ENCODE results near the gene GMDS. TPM values are rescaled to one million over a fixed set of nuclear protein-coding genes. Genes with fewer than 3 reads are reported as not detected.
"Not testable (repeated sequence)": the region's sequence is repeated elsewhere in the genome, so short reads cannot be mapped to it uniquely, and the experiment has no call there.

GMDS gene
- total RNA-seq, 1 experiment from 2014 or later = 35.0 TPM

GRCh38 chr6:1695546-1696462 lies 549.6 kb downstream of the GMDS start:
- H3K4me1 Mint-ChIP-seq = no peaks in the 10 kb centered on the region
- no peaks in the 10 kb centered on the region for H3K36me3 Mint-ChIP-seq
- DNase-seq (ENCODE audit: low spot score) (no peak), ATAC-seq (no peak)
- no peaks in the 10 kb centered on the region; the same call in 1 of the 2 replicates for H3K27me3 Mint-ChIP-seq (ENCODE audit: low read depth)
- TF ChIP-seq CTCF (IDR thresholded peaks at IDR 0.05) = no peak
- no peak for TF ChIP-seq TP53 (CRISPR knock-in tag; IDR thresholded peaks at IDR 0.05)
- no peak overlapping the region for H3K4me3 Mint-ChIP-seq
- ChIA-PET POLR2A (interaction anchor here (1.0 kb wide), 1 partner anchor 9 kb away, joined by 3 read pairs; no protein-coding TSS in a partner anchor), CTCF (no interaction called here)
- H3K9me3 Mint-ChIP-seq = peaks cover 14% of the 10 kb centered on the region
- H3K27ac Mint-ChIP-seq = peak overlapping the region; percentile 79

GRCh38 chr6:1691828-1692227 lies 553.6 kb downstream of the GMDS start:
- H3K4me1 Mint-ChIP-seq; DNase-seq (ENCODE audit: low spot score); H3K36me3 Mint-ChIP-seq; CTCF ChIA-PET; H3K27ac Mint-ChIP-seq; ATAC-seq; H3K4me3 Mint-ChIP-seq; H3K27me3 Mint-ChIP-seq (ENCODE audit: low read depth); POLR2A ChIA-PET: not testable (repeated sequence)
- H3K9me3 Mint-ChIP-seq = peaks cover 11% of the 10 kb centered on the region

- POLR2A ChIA-PET; H3K27ac Mint-ChIP-seq; H3K4me1 Mint-ChIP-seq; CTCF ChIA-PET; H3K27me3 Mint-ChIP-seq (ENCODE audit: low read depth); H3K36me3 Mint-ChIP-seq; ATAC-seq; H3K4me3 Mint-ChIP-seq; DNase-seq (ENCODE audit: low spot score): not testable (repeated sequence)
- H3K9me3 Mint-ChIP-seq = peaks cover 11% of the 10 kb centered on the region
These were observed 554.7 kb downstream of the GMDS start for GRCh38 chr6:1690656-1691055.

- ATAC-seq = no peak
- H3K27ac Mint-ChIP-seq = no peak overlapping the region
- H3K9me3 Mint-ChIP-seq = peaks cover 11% of the 10 kb centered on the region
- CTCF ChIA-PET = no interaction called here
- no peak for DNase-seq (ENCODE audit: low spot score)
- no peaks in the 10 kb centered on the region for H3K36me3 Mint-ChIP-seq
- peaks cover 20% of the 10 kb centered on the region for H3K4me1 Mint-ChIP-seq
- no peaks in the 10 kb centered on the region; the same call in 1 of the 2 replicates for H3K27me3 Mint-ChIP-seq (ENCODE audit: low read depth)
- TF ChIP-seq ETV6 (CRISPR knock-in tag; IDR thresholded peaks at IDR 0.05) (no peak), CTCF (IDR thresholded peaks at IDR 0.05) (no peak)
- no peak overlapping the region for H3K4me3 Mint-ChIP-seq
- POLR2A ChIA-PET = no interaction called here
These were observed 556.3 kb downstream of the GMDS start for GRCh38 chr6:1689141-1689540.

GRCh38 chr6:1688396-1688795 lies 557.0 kb downstream of the GMDS start:
- CTCF ChIA-PET = no interaction called here
- Mint-ChIP-seq H3K27ac (no peak overlapping the region), H3K9me3 (peaks cover 11% of the 10 kb centered on the region), H3K4me1 (peaks cover 22% of the 10 kb centered on the region), H3K36me3 (no peaks in the 10 kb centered on the region), H3K27me3 (ENCODE audit: low read depth) (no peaks in the 10 kb centered on the region; the same call in 1 of the 2 replicates), H3K4me3 (no peak overlapping the region)
- ATAC-seq (no peak), DNase-seq (ENCODE audit: low spot score) (no peak)
- POLR2A ChIA-PET = no interaction called here
- TF ChIP-seq ZNF232 (CRISPR knock-in tag; IDR thresholded peaks at IDR 0.05) = no peak

- ATAC-seq (no peak), DNase-seq (ENCODE audit: low spot score) (no peak)
- CTCF ChIA-PET = interaction anchor here (0.7 to 1.3 kb wide), 10 partner anchors 13 to 151 kb away, joined by 3 to 5 read pairs (median 3); no protein-coding TSS in a partner anchor
These were observed 558.0 kb downstream of the GMDS start for GRCh38 chr6:1687402-1687801.

More at GRCh38 chr6:1687402-1687801, 558.0 kb downstream of the GMDS start:
- Mint-ChIP-seq H3K4me3 (no peak overlapping the region), H3K36me3 (no peaks in the 10 kb centered on the region), H3K27ac (no peak overlapping the region), H3K27me3 (ENCODE audit: low read depth) (no peaks in the 10 kb centered on the region), H3K9me3 (peaks cover 2% of the 10 kb centered on the region; the same call in 1 of the 2 replicates), H3K4me1 (peaks cover 22% of the 10 kb centered on the region)
- TF ChIP-seq MAX (CRISPR knock-in tag; IDR thresholded peaks at IDR 0.05) (no peak), ZNF138 (CRISPR knock-in tag; conservative IDR thresholded peaks at IDR 0.05) (no peak), NFYB (CRISPR knock-in tag; conservative IDR thresholded peaks at IDR 0.05; ENCODE audit: low read depth) (no peak), CREB1 (CRISPR knock-in tag; IDR thresholded peaks at IDR 0.05) (no peak), ATF3 (CRISPR knock-in tag; conservative IDR thresholded peaks at IDR 0.05) (no peak), HMGA2 (CRISPR knock-in tag; IDR thresholded peaks at IDR 0.05) (no peak), EMX1 (CRISPR knock-in tag; IDR thresholded peaks at IDR 0.05) (no peak), ZNF232 (CRISPR knock-in tag; IDR thresholded peaks at IDR 0.05) (no peak), ZNF317 (CRISPR knock-in tag; IDR thresholded peaks at IDR 0.05; ENCODE audit: borderline replicate concordance, low read depth) (no peak)
- POLR2A ChIA-PET = interaction anchor here (0.9 kb wide), 1 partner anchor 8 kb away, joined by 3 read pairs; no protein-coding TSS in a partner anchor

All from WTC11 (cell line).